ENCODE data around the gene CLPX. TPM values are rescaled to one million over a fixed set of nuclear protein-coding genes. Genes with fewer than 3 reads are reported as not detected.
"Not testable (repeated sequence)": the region's sequence is repeated elsewhere in the genome, so short reads cannot be mapped to it uniquely, and the experiment has no call there.

Gene CLPX
- polyA plus RNA-seq, 10 donors = 35.5 to 46.6 (median 43.1) TPM

GRCh38 chr15:65208647-65209046, 23.5 kb upstream of the CLPX start:
- DNase-seq = no peak

GRCh38 chr15:65207280-65207840, 22.2 kb upstream of the CLPX start:
- peak in 1 of 3 donors; percentile 58 for DNase-seq

GRCh38 chr15:65206750-65207149, 21.6 kb upstream of the CLPX start:
- no peak for DNase-seq

GRCh38 chr15:65204931-65205660, 20.0 kb upstream of the CLPX start:
- DNase-seq = peak in 1 of 3 donors; percentile 51

- no peak for DNase-seq
These were observed 19.2 kb upstream of the CLPX start for GRCh38 chr15:65204236-65204930.

- DNase-seq = no peak
These were observed 16.8 kb upstream of the CLPX start for GRCh38 chr15:65201918-65202317.

- DNase-seq = no peak
These were observed 13.4 kb upstream of the CLPX start for GRCh38 chr15:65198571-65198970.

GRCh38 chr15:65197337-65197645, 12.1 kb upstream of the CLPX start:
- DNase-seq = no peak

GRCh38 chr15:65196637-65197336, 11.6 kb upstream of the CLPX start:
- DNase-seq = no peak

GRCh38 chr15:65195548-65195923, 10.4 kb upstream of the CLPX start:
- DNase-seq = peak; percentile 80 to 94 (median 89)

GRCh38 chr15:65194826-65195547, 9.8 kb upstream of the CLPX start:
- peak; percentile 78 to 93 (median 80) for DNase-seq

- no peak for DNase-seq
These were observed 6.9 kb upstream of the CLPX start for GRCh38 chr15:65192016-65192415.

- peak; percentile 63 to 84 (median 69) for DNase-seq
These were observed 4.1 kb upstream of the CLPX start for GRCh38 chr15:65189102-65189740.

GRCh38 chr15:65188472-65188871, 3.3 kb upstream of the CLPX start:
- DNase-seq = not testable (repeated sequence)

GRCh38 chr15:65184305-65184867, 756 bp downstream of the CLPX start:
- peak; percentile 36 to 87 (median 55) for DNase-seq

- DNase-seq = no peak
These were observed 1.3 kb downstream of the CLPX start for GRCh38 chr15:65183865-65184159.

GRCh38 chr15:65182538-65182937, 2.6 kb downstream of the CLPX start:
- DNase-seq = no peak

- DNase-seq = not testable (repeated sequence)
These were observed 3.4 kb downstream of the CLPX start for GRCh38 chr15:65181582-65182353.

- no peak for DNase-seq
These were observed 5.0 kb downstream of the CLPX start for GRCh38 chr15:65180167-65180566.

GRCh38 chr15:65177901-65178300, 7.2 kb downstream of the CLPX start:
- no peak for DNase-seq

All from muscle of back (tissue), 11 donors.